Karpas-422 (cell line): ENCODE measurements around the gene SPTBN5. TPM values are rescaled to one million over a fixed set of nuclear protein-coding genes. Genes with fewer than 3 reads are reported as not detected.

Source experiments
- DNase-seq: peaks from one replicate; pipeline ENCODE4 v3.0.0-alpha.2; 2015
- H2AFZ ChIP-seq: fragments of 200-600 bp; sonication (generic); 2 replicates; pipeline ENCODE4 v1.6.1; 2014; ENCODE audit warnings: antibody characterized with exemption, low read length, mixed read lengths
- H3K27ac ChIP-seq: fragments of 200-600 bp; sonication (generic); 2 replicates; pipeline ENCODE4 v1.5.1; 2014; ENCODE audit warnings: mild to moderate bottlenecking, low read length, moderate library complexity
- H3K27me3 ChIP-seq: fragments of 200-600 bp; sonication (generic); 2 replicates; pipeline ENCODE4 v1.6.1; 2014; ENCODE audit warnings: low read length, mixed read lengths
- H3K36me3 ChIP-seq: fragments of 200-600 bp; sonication (generic); 2 replicates; pipeline ENCODE4 v1.6.1; 2014; ENCODE audit warnings: low read length, mixed read lengths; ENCODE audit not compliant: insufficient read depth
- H3K4me1 ChIP-seq: fragments of 200-600 bp; sonication (generic); 2 replicates; pipeline ENCODE4 v1.6.1; 2014; ENCODE audit warnings: mild to moderate bottlenecking, low read length, mixed read lengths
- H3K4me2 ChIP-seq: fragments of 200-600 bp; sonication (generic); 2 replicates; pipeline ENCODE4 v1.6.1; 2014; ENCODE audit warnings: low read length, low read depth, mild to moderate bottlenecking; ENCODE audit not compliant: poor library complexity, severe bottlenecking
- H3K4me3 ChIP-seq: fragments of 200-600 bp; sonication (generic); 2 replicates; pipeline ENCODE4 v1.5.1; 2014; ENCODE audit warnings: mild to moderate bottlenecking, antibody characterized with exemption, low read length, mixed read lengths
- H3K79me2 ChIP-seq: fragments of 200-600 bp; sonication (generic); 2 replicates; pipeline ENCODE4 v1.6.1; 2014; ENCODE audit warnings: mild to moderate bottlenecking, low read length, mixed read lengths
- H3K9ac ChIP-seq: fragments of 200-600 bp; sonication (generic); 2 replicates; pipeline ENCODE4 v1.6.0; 2014; ENCODE audit warnings: low read length
- H3K9me2 ChIP-seq: fragments of 200-600 bp; sonication (generic), shearing (Covaris generic); replicated peaks from 2 replicates; pipeline ENCODE4 v1.6.0; 2014; ENCODE audit warnings: mild to moderate bottlenecking, low read length, moderate library complexity; ENCODE audit not compliant: insufficient read depth
- H3K9me3 ChIP-seq: fragments of 300-700, 200-600 bp; sonication (generic); 2 replicates; pipeline ENCODE4 v1.6.1; 2014; ENCODE audit warnings: low read length, mixed read lengths
- H4K20me1 ChIP-seq: fragments of 200-600 bp; sonication (generic); 2 replicates; pipeline ENCODE4 v1.6.1; 2014; ENCODE audit warnings: mild to moderate bottlenecking, antibody characterized with exemption, low read length, low read depth; ENCODE audit not compliant: insufficient read depth
- total RNA-seq: library from RNA; depleted of rRNA; stranded (reverse); fragments of >200 nt; shearing (Covaris generic); gene quantifications from 2 replicates; pipeline ENCODE4 v1.2.3, GENCODE V29; 2014; ENCODE audit warnings: low replicate concordance

Gene SPTBN5
- total RNA-seq, 1 experiment from 2014 or later, result 0.11 TPM

- H3K4me2 ChIP-seq, result no peak overlapping the region
- H2AFZ ChIP-seq, result no peak overlapping the region
Observed at GRCh38 chr15:41882689-41883483, 11.0 kb downstream of the SPTBN5 start.

GRCh38 chr15:41881920-41882688, 11.7 kb downstream of the SPTBN5 start:
- H3K9me3 ChIP-seq, result no peaks in the 10 kb centered on the region
- H3K4me3 ChIP-seq, result no peak overlapping the region
- H3K36me3 ChIP-seq, result no peaks in the 10 kb centered on the region
- no peaks in the 10 kb centered on the region for H4K20me1 ChIP-seq
- H3K27ac ChIP-seq, result no peak overlapping the region
- no peaks in the 10 kb centered on the region for H3K79me2 ChIP-seq
- H3K9me2 ChIP-seq, result no peaks in the 10 kb centered on the region
- H2AFZ ChIP-seq, result no peak overlapping the region
- H3K4me1 ChIP-seq, result no peaks in the 10 kb centered on the region
- no peak overlapping the region for H3K9ac ChIP-seq
- no peaks in the 10 kb centered on the region for H3K27me3 ChIP-seq
- no peak overlapping the region for H3K4me2 ChIP-seq
- DNase-seq, result no peak

More at GRCh38 chr15:41882689-41883483, 11.0 kb downstream of the SPTBN5 start:
- Histone ChIP-seq H3K27ac (no peak overlapping the region), H3K9me2 (no peaks in the 10 kb centered on the region), H3K4me1 (no peaks in the 10 kb centered on the region), H3K79me2 (no peaks in the 10 kb centered on the region), H3K36me3 (no peaks in the 10 kb centered on the region), H3K27me3 (no peaks in the 10 kb centered on the region), H3K9ac (no peak overlapping the region), H3K4me3 (no peak overlapping the region), H3K9me3 (no peaks in the 10 kb centered on the region), H4K20me1 (no peaks in the 10 kb centered on the region)
- no peak for DNase-seq

DNA sequence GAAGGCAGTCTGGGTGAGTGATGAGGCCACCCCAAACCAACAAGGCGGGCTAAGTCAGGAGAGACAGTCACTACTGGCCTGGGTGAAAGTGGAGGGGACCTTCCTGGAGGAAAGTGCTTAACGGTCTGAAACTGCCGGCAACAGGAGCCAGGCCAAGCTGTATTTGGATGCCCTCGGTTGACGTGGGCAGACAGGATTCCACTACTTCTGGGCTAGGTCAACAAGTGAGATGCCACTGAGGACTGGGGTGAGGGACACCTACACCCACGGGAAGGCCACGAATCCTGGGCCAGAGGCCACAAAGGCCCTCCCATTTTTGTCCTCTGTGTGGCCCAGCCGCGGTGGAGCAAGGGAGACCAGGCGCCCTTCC, 12.3 kb downstream of the SPTBN5 start:
- Histone ChIP-seq H2AFZ (no peak overlapping the region), H3K4me2 (no peak overlapping the region), H3K9me2 (no peaks in the 10 kb centered on the region), H3K27ac (no peak overlapping the region), H3K4me1 (no peaks in the 10 kb centered on the region), H3K27me3 (no peaks in the 10 kb centered on the region), H3K36me3 (no peaks in the 10 kb centered on the region), H3K9ac (no peak overlapping the region), H4K20me1 (no peaks in the 10 kb centered on the region), H3K4me3 (no peak overlapping the region), H3K79me2 (no peaks in the 10 kb centered on the region), H3K9me3 (no peaks in the 10 kb centered on the region)
- no peak for DNase-seq

GRCh38 chr15:41881086-41881485, 12.8 kb downstream of the SPTBN5 start:
- no peak overlapping the region for H3K4me2 ChIP-seq

GRCh38 chr15:41880156-41880877, 13.5 kb downstream of the SPTBN5 start:
- no peaks in the 10 kb centered on the region for H3K36me3 ChIP-seq

More at GRCh38 chr15:41881086-41881485, 12.8 kb downstream of the SPTBN5 start:
- Histone ChIP-seq H3K4me3 (no peak overlapping the region), H3K27me3 (no peaks in the 10 kb centered on the region), H3K36me3 (no peaks in the 10 kb centered on the region), H3K79me2 (no peaks in the 10 kb centered on the region), H3K9ac (no peak overlapping the region), H2AFZ (no peak overlapping the region), H3K27ac (no peak overlapping the region), H3K4me1 (no peaks in the 10 kb centered on the region), H4K20me1 (no peaks in the 10 kb centered on the region), H3K9me3 (no peaks in the 10 kb centered on the region), H3K9me2 (no peaks in the 10 kb centered on the region)
- no peak for DNase-seq

GRCh38 chr15:41879321-41879845, 14.5 kb downstream of the SPTBN5 start:
- H3K4me3 ChIP-seq, result no peak overlapping the region
- no peaks in the 10 kb centered on the region for H3K9me3 ChIP-seq
- DNase-seq, result no peak
- no peak overlapping the region for H2AFZ ChIP-seq
- no peak overlapping the region for H3K4me2 ChIP-seq
- H3K27me3 ChIP-seq, result no peaks in the 10 kb centered on the region
- H3K9me2 ChIP-seq, result no peaks in the 10 kb centered on the region
- no peaks in the 10 kb centered on the region for H4K20me1 ChIP-seq
- H3K79me2 ChIP-seq, result no peaks in the 10 kb centered on the region
- no peaks in the 10 kb centered on the region for H3K36me3 ChIP-seq
- no peaks in the 10 kb centered on the region for H3K4me1 ChIP-seq
- no peak overlapping the region for H3K27ac ChIP-seq
- H3K9ac ChIP-seq, result no peak overlapping the region

More at GRCh38 chr15:41880156-41880877, 13.5 kb downstream of the SPTBN5 start:
- H3K79me2 ChIP-seq, result no peaks in the 10 kb centered on the region
- no peak overlapping the region for H3K27ac ChIP-seq
- no peaks in the 10 kb centered on the region for H3K4me1 ChIP-seq
- no peak overlapping the region for H3K9ac ChIP-seq
- H3K9me2 ChIP-seq, result no peaks in the 10 kb centered on the region
- H3K27me3 ChIP-seq, result no peaks in the 10 kb centered on the region
- H3K9me3 ChIP-seq, result no peaks in the 10 kb centered on the region
- H3K4me3 ChIP-seq, result no peak overlapping the region
- no peaks in the 10 kb centered on the region for H4K20me1 ChIP-seq
- no peak overlapping the region for H3K4me2 ChIP-seq
- H2AFZ ChIP-seq, result no peak overlapping the region
- no peak for DNase-seq

- Histone ChIP-seq H3K27me3 (no peaks in the 10 kb centered on the region), H3K4me3 (no peak overlapping the region), H3K36me3 (no peaks in the 10 kb centered on the region), H3K4me1 (no peaks in the 10 kb centered on the region), H3K9me3 (no peaks in the 10 kb centered on the region), H4K20me1 (no peaks in the 10 kb centered on the region), H3K9ac (no peak overlapping the region), H3K27ac (no peak overlapping the region), H3K9me2 (no peaks in the 10 kb centered on the region), H2AFZ (no peak overlapping the region), H3K4me2 (no peak overlapping the region), H3K79me2 (no peaks in the 10 kb centered on the region)
- no peak for DNase-seq
Observed at GRCh38 chr15:41878355-41878699, 15.5 kb downstream of the SPTBN5 start.
